CD8-positive, alpha-beta memory T cell (primary cell): ENCODE results near the gene NTNG1. TPM values are rescaled to one million over a fixed set of nuclear protein-coding genes. Genes with fewer than 3 reads are reported as not detected.

Source experiments
- CTCF ChIA-PET: fragments of 350-600 bp; sonication (Branson Sonifier 250); formaldehyde crosslinking; loops from one replicate; lab custom pipeline; 2021; ENCODE audit warnings: antibody characterized with exemption; lab: Charles Lee
- POLR2A ChIA-PET: fragments of 350-600 bp; sonication (Branson Sonifier 250); formaldehyde crosslinking; loops from one replicate; lab custom pipeline; 2021; ENCODE audit warnings: antibody characterized with exemption; lab: Charles Lee
- DNase-seq, 5 donors: peaks; one replicate each; pipeline versions ENCODE4 v3.0.0 to v3.0.0-alpha.2; 2020 to 2022; ENCODE audit warnings: mixed read lengths in 1 of 5
- H3K27ac ChIP-seq: one replicate; pipeline ENCODE4 v1.7.0; 2013; ENCODE audit warnings: low read depth, mild to moderate bottlenecking, low read length, moderate library complexity
- H3K27me3 ChIP-seq: 2 replicates; pipeline ENCODE4 v1.7.0; 2013; ENCODE audit warnings: low read length, mild to moderate bottlenecking; ENCODE audit not compliant: insufficient read depth, poor library complexity, severe bottlenecking
- H3K36me3 ChIP-seq: 2 replicates; pipeline ENCODE4 v1.7.0; 2013; ENCODE audit warnings: mild to moderate bottlenecking, low read length, moderate library complexity; ENCODE audit not compliant: insufficient read depth
- H3K4me1 ChIP-seq: 2 replicates; pipeline ENCODE4 v1.7.0; 2013; ENCODE audit warnings: mild to moderate bottlenecking, low read length, moderate library complexity; ENCODE audit not compliant: insufficient read depth
- H3K4me3 ChIP-seq: 2 replicates; pipeline ENCODE4 v1.7.0; 2013; ENCODE audit warnings: mild to moderate bottlenecking, low read length
- H3K9me3 ChIP-seq: 2 replicates; pipeline ENCODE4 v1.7.0; 2013; ENCODE audit warnings: mild to moderate bottlenecking, low read length
- H3K27ac Mint-ChIP-seq, 8 donors: one replicate each; pipeline ENCODE4 v1.8.0; 2020 to 2021; ENCODE audit warnings: mixed read lengths in 8 of 8, mild to moderate bottlenecking in 6 of 8, inconsistent platforms in 3 of 8, moderate library complexity in 3 of 8
- H3K27me3 Mint-ChIP-seq, 2 donors: one replicate each; pipeline ENCODE4 v1.8.0; 2020 to 2021; ENCODE audit warnings: mixed read lengths in 2 of 2, mild to moderate bottlenecking in 1 of 2, moderate library complexity in 1 of 2
- H3K36me3 Mint-ChIP-seq, 3 donors: one replicate each; pipeline ENCODE4 v1.8.0; 2020 to 2021; ENCODE audit warnings: mixed read lengths in 3 of 3, inconsistent platforms in 1 of 3, mild to moderate bottlenecking in 1 of 3
- H3K4me1 Mint-ChIP-seq, 3 donors: one replicate each; pipeline ENCODE4 v1.8.0; 2020 to 2021; ENCODE audit warnings: mixed read lengths in 3 of 3, inconsistent platforms in 1 of 3, mild to moderate bottlenecking in 1 of 3
- H3K4me3 Mint-ChIP-seq, 7 donors: one replicate each; pipeline ENCODE4 v1.8.0; 2020 to 2021; ENCODE audit warnings: mixed read lengths in 7 of 7, mild to moderate bottlenecking in 6 of 7, moderate library complexity in 4 of 7, inconsistent platforms in 2 of 7
- H3K9me3 Mint-ChIP-seq, 5 donors: one replicate each; pipeline ENCODE4 v1.8.0; 2020 to 2022; ENCODE audit warnings: mixed read lengths in 5 of 5, mild to moderate bottlenecking in 3 of 5, moderate library complexity in 2 of 5, inconsistent platforms in 1 of 5
- polyA plus RNA-seq: library from polyadenylated mRNA; unstranded; fragments of 300-500 nt; fragmentation: Illumina TruSeq; gene quantifications from one replicate; pipeline ENCODE4 v1.2.3, GENCODE V29; 2021
- total RNA-seq, 2 experiments: library from RNA; stranded (reverse); gene quantifications; one replicate each; pipeline ENCODE4 v1.2.3, GENCODE V29; 2021

NTNG1 gene
- total and polyA plus RNA-seq, 3 experiments from 2014 or later, result not detected

DNA sequence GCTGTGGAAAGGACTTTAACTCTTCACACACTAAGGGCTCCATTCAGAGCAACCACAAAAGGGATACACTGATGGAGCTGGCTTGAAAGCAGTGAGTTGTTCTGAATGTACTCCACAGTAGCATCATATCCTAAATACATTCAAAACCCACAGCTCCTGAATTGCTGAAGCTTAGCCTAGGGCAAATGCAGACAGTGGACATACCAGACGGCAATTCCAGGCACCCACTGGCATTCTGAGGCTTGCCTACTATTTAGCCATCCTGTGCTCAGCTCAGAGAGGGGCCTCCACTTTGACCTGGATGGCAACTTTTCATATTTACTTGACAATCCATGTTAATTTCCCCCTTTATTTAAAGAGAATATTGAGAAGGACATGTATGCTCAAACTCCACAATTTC, 303.5 kb downstream of the NTNG1 start:
- Mint-ChIP-seq H3K9me3 (no peaks in the 10 kb centered on the region), H3K4me3 (no peak overlapping the region), H3K4me1 (no peaks in the 10 kb centered on the region), H3K27ac (no peak overlapping the region), H3K36me3 (no peaks in the 10 kb centered on the region), H3K27me3 (peaks cover 2 to 7% of the 10 kb centered on the region in 2 donors)
- no peaks in the 10 kb centered on the region for H3K27me3 ChIP-seq
- H3K9me3 ChIP-seq, result no peaks in the 10 kb centered on the region
- no peak overlapping the region for H3K4me3 ChIP-seq
- ChIA-PET POLR2A (no interaction called here), CTCF (no interaction called here)
- DNase-seq, result no peak
- H3K4me1 ChIP-seq, result no peaks in the 10 kb centered on the region
- no peak overlapping the region for H3K27ac ChIP-seq
- no peaks in the 10 kb centered on the region for H3K36me3 ChIP-seq

DNA sequence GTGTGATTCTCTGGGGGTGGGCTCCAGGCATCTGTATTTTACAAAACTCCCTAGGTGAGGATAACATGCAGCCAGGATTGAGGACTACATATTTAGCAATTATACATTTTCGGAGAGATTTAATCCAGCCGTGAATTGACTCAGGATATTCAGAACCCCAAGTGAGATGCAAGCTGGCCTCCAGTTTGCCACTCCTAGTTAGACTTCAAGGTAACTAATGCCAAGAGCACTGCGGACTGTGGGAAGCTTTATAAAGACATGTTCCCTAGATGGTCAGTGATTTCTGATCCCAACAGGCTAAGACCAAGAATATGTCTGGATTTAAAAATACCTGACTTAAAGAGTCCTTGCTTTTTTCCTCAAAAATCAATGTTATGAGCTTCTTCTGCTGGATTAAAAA, 308.5 kb downstream of the NTNG1 start:
- no peaks in the 10 kb centered on the region for H3K36me3 ChIP-seq
- CTCF ChIA-PET, result no interaction called here
- POLR2A ChIA-PET, result no interaction called here
- no peaks in the 10 kb centered on the region for H3K27me3 ChIP-seq
- H3K4me1 ChIP-seq, result no peaks in the 10 kb centered on the region
- H3K4me1 Mint-ChIP-seq, result no peaks in the 10 kb centered on the region
- DNase-seq, result no peak
- no peak overlapping the region for H3K4me3 ChIP-seq
- no peak overlapping the region for H3K27ac ChIP-seq
- no peaks in the 10 kb centered on the region for H3K9me3 ChIP-seq
- no peak overlapping the region for H3K27ac Mint-ChIP-seq
- H3K9me3 Mint-ChIP-seq, result no peaks in the 10 kb centered on the region
- H3K27me3 Mint-ChIP-seq, result peaks cover under 1 to 8% of the 10 kb centered on the region in 2 donors
- no peak overlapping the region for H3K4me3 Mint-ChIP-seq
- H3K36me3 Mint-ChIP-seq, result no peaks in the 10 kb centered on the region

DNA sequence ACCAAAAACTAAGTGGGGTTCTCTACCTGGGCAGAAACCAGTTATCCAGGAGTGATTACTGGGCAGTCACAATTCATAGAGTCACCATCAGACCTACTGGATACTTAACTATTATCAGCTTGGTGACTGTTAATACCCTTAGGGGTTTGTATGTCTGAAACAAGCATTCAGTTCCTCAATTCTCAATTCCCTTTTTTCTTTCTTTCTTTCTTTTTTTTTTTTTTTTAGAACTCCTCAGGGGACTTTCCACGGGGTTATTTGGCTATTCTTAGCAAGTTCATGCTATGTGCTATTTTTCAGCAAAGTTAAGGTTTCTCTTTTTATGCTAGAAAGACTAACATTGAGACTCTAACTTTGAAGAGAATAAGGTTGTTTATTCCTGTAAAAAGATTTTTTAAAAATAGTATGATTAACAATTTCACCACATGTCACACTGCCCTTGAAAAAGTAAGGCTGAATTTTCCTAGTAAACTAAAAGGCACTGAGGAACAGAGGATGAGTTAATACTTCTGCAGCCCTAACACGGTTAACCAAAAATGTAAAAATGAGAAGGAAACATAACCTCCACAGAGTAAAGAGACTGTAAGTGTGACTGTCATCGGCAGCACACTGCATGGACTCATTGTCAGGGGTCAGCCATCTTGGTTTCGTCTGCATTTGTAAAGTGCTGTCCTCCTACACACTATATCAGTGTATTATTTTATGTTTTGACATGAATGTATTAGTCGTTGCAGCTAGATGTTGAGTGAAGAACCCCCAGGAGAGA, 310.2 kb downstream of the NTNG1 start:
- H3K27ac Mint-ChIP-seq, result no peak overlapping the region
- H3K4me3 Mint-ChIP-seq, result no peak overlapping the region
- no peak overlapping the region for H3K4me3 ChIP-seq
- no peak for DNase-seq
- no peaks in the 10 kb centered on the region for H3K4me1 ChIP-seq
- no peaks in the 10 kb centered on the region for H3K9me3 Mint-ChIP-seq
- H3K27ac ChIP-seq, result no peak overlapping the region
- ChIA-PET POLR2A (no interaction called here), CTCF (no interaction called here)
- H3K27me3 Mint-ChIP-seq, result peaks cover 5 to 12% of the 10 kb centered on the region in 2 donors
- no peaks in the 10 kb centered on the region for H3K36me3 ChIP-seq
- H3K27me3 ChIP-seq, result no peaks in the 10 kb centered on the region
- no peaks in the 10 kb centered on the region for H3K4me1 Mint-ChIP-seq
- H3K36me3 Mint-ChIP-seq, result no peaks in the 10 kb centered on the region
- H3K9me3 ChIP-seq, result no peaks in the 10 kb centered on the region

DNA sequence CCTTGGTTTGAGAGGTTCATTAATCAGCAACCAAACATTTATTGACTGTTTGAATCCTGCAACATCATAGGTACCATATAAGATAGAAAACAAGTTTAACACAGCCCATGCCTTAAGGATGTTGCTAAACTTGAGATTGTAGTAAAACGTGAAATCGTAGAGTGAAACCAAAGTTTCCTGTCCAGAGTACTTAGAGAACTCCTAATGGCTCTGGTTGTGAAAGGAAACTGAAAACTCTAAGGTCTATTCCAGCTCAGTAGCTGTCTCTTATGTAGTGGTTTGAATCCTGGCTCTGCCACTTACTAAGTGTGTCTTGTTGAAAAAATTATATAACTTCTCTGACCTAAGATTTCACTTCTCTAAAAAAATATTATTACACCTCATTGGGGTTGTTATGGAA, 310.9 kb downstream of the NTNG1 start:
- no peaks in the 10 kb centered on the region for H3K36me3 Mint-ChIP-seq
- ChIA-PET CTCF (no interaction called here), POLR2A (no interaction called here)
- DNase-seq, result no peak
- no peak overlapping the region for H3K4me3 Mint-ChIP-seq
- no peaks in the 10 kb centered on the region for H3K9me3 ChIP-seq
- H3K27ac Mint-ChIP-seq, result no peak overlapping the region
- H3K27ac ChIP-seq, result no peak overlapping the region
- peaks cover 5 to 12% of the 10 kb centered on the region in 2 donors for H3K27me3 Mint-ChIP-seq
- H3K9me3 Mint-ChIP-seq, result no peaks in the 10 kb centered on the region
- H3K4me3 ChIP-seq, result no peak overlapping the region
- no peaks in the 10 kb centered on the region for H3K4me1 ChIP-seq
- no peaks in the 10 kb centered on the region for H3K27me3 ChIP-seq
- no peaks in the 10 kb centered on the region for H3K36me3 ChIP-seq
- H3K4me1 Mint-ChIP-seq, result no peaks in the 10 kb centered on the region

DNA sequence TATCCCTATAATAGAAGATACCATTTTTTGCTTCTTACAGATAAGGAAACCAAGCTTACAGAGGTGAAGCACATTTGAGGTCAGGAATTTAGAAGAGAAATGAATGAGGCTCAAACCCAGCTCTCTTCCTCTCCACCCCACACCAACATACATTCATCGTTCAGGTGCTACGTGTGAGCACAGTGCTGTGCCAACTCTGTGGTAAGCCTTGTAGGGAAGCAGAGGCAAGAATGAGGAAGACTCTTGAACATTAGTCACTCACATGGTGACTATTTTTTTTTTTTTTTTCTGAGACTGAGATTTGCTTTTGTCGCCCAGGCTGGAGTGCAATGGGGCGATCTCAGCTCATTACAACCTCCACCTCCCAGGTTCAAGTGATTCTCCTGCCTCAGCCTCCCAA, 314.0 kb downstream of the NTNG1 start:
- Mint-ChIP-seq H3K4me1 (no peaks in the 10 kb centered on the region), H3K27me3 (peaks cover 5 to 10% of the 10 kb centered on the region in 2 donors), H3K4me3 (no peak overlapping the region), H3K27ac (no peak overlapping the region), H3K36me3 (no peaks in the 10 kb centered on the region), H3K9me3 (no peaks in the 10 kb centered on the region)
- H3K4me1 ChIP-seq, result no peaks in the 10 kb centered on the region
- ChIA-PET POLR2A (no interaction called here), CTCF (no interaction called here)
- H3K27ac ChIP-seq, result no peak overlapping the region
- no peaks in the 10 kb centered on the region for H3K27me3 ChIP-seq
- no peak for DNase-seq
- H3K9me3 ChIP-seq, result no peaks in the 10 kb centered on the region
- H3K36me3 ChIP-seq, result no peaks in the 10 kb centered on the region
- H3K4me3 ChIP-seq, result no peak overlapping the region

DNA sequence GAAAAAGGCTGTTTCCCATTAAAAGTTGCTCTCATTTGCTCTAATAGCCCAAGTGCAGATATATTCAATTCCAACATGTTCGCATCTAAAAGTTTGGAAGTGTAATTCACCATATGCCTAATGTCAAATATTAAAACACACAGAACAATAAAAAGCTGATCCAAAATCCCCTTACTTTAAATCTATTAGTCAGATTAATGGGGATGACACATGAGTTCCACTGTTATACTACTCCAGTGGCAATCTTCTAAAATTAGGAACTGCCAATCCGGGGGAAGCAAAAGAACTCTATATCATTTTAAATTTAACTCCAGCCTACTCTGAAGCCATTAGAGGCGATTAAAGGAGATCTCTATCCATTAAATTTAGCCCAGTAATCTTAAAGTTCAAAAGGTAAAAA, 317.1 kb downstream of the NTNG1 start:
- ChIA-PET POLR2A (no interaction called here), CTCF (no interaction called here)
- H3K4me3 ChIP-seq, result no peak overlapping the region

DNA sequence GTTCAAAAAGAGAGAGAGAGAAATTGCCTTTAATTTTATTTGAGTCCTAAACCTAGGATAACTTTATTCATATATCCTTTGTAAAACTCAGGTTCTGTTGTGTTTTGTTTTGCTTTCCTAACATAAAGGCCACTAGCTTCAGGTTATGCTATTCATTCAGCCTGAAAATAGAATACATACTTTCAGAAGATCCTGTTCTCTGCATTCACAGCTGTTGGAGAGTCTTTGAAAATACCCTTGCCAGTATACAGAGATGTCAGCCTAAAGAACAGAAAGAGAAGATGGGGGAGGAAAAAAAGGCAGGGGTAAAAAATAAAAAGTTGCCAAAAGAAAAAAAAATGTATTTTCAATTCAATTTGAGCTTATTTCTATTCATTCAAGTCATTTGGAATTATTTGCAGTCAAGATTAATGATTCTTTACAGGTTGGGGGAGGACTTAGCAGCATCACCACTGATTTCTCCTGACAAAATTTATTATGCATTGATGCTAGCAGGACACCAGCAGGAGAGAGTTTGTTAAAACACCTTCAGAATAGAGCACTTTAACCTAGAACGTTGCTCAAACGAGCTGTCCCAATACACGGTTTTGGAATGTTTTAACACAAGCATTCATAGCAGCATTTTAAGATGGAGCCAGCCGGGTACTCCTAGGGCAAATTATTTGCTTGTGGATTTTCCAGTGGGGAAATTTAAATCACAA, 318.5 kb downstream of the NTNG1 start:
- no peak overlapping the region for H3K4me3 ChIP-seq
- Mint-ChIP-seq H3K27ac (no peak overlapping the region), H3K36me3 (no peaks in the 10 kb centered on the region), H3K9me3 (peaks cover 0 to 3% (median 0%) of the 10 kb centered on the region in 5 donors), H3K27me3 (peaks cover 10 to 13% of the 10 kb centered on the region in 2 donors), H3K4me1 (no peaks in the 10 kb centered on the region), H3K4me3 (no peak overlapping the region)
- no peak for DNase-seq
- H3K36me3 ChIP-seq, result no peaks in the 10 kb centered on the region
- POLR2A ChIA-PET, result no interaction called here
- CTCF ChIA-PET, result no interaction called here
- H3K27me3 ChIP-seq, result no peaks in the 10 kb centered on the region
- no peak overlapping the region for H3K27ac ChIP-seq
- no peaks in the 10 kb centered on the region for H3K4me1 ChIP-seq
- H3K9me3 ChIP-seq, result no peaks in the 10 kb centered on the region

More for the DNA sequence above, 317.1 kb downstream of the NTNG1 start:
- H3K9me3 ChIP-seq, result no peaks in the 10 kb centered on the region
- H3K36me3 ChIP-seq, result no peaks in the 10 kb centered on the region
- no peaks in the 10 kb centered on the region for H3K27me3 ChIP-seq
- H3K27ac ChIP-seq, result no peak overlapping the region
- H3K36me3 Mint-ChIP-seq, result no peaks in the 10 kb centered on the region
- H3K27ac Mint-ChIP-seq, result no peak overlapping the region
- H3K4me3 Mint-ChIP-seq, result no peak overlapping the region
- H3K9me3 Mint-ChIP-seq, result peaks cover 0 to 3% (median 0%) of the 10 kb centered on the region in 5 donors
- H3K27me3 Mint-ChIP-seq, result peaks cover 11 to 17% of the 10 kb centered on the region in 2 donors
- H3K4me1 ChIP-seq, result no peaks in the 10 kb centered on the region
- no peak for DNase-seq
- no peaks in the 10 kb centered on the region for H3K4me1 Mint-ChIP-seq

DNA sequence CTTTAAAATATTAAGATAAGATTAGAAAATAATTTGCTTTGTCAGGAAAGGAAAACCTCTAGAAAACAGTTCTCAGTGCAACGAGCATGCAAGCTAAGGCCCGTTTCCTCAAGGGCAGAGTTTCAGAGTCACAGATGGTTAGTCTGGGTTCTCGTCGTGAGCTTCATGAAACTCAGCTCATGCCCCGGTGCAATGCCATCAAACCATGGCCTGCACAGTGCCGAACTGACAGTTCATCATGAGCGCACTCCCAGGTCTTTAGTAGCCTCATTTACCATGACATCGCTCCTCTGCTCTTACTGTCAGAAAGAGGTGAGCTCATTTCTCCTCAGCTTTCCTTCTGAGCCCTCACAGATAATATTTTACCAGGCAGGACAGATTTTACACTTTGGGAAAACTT, 319.2 kb downstream of the NTNG1 start:
- H3K4me1 ChIP-seq, result no peaks in the 10 kb centered on the region
- CTCF ChIA-PET, result no interaction called here
- Mint-ChIP-seq H3K27ac (no peak overlapping the region), H3K4me1 (no peaks in the 10 kb centered on the region), H3K4me3 (no peak overlapping the region), H3K36me3 (no peaks in the 10 kb centered on the region), H3K27me3 (peaks cover 8% of the 10 kb centered on the region in 2 donors), H3K9me3 (peaks cover 0 to 3% (median 0%) of the 10 kb centered on the region in 5 donors)
- H3K4me3 ChIP-seq, result no peak overlapping the region
- POLR2A ChIA-PET, result no interaction called here
- DNase-seq, result no peak
- no peaks in the 10 kb centered on the region for H3K9me3 ChIP-seq
- H3K36me3 ChIP-seq, result no peaks in the 10 kb centered on the region
- H3K27me3 ChIP-seq, result no peaks in the 10 kb centered on the region
- H3K27ac ChIP-seq, result no peak overlapping the region
